Right lung (tissue), 5 donors: ENCODE measurements around the gene RASSF5. TPM values are rescaled to one million over a fixed set of nuclear protein-coding genes. Genes with fewer than 3 reads are reported as not detected.

Source experiments
- DNase-seq, 2 donors: peaks; one replicate each; pipeline ENCODE4 v3.0.0-alpha.2; 2013
- polyA plus RNA-seq, 5 donors: library from polyadenylated mRNA; unstranded; fragments of 120-200 nt; gene quantifications; one replicate each; pipeline versions ENCODE4 v1.2.1 to v1.2.3, GENCODE V29; 2013; ENCODE audit warnings: inconsistent platforms in 1 of 5, low replicate concordance in 1 of 5; ENCODE audit not compliant: insufficient read length in 5 of 5, insufficient read depth in 1 of 5

RASSF5 gene
- polyA plus RNA-seq, 5 donors = 6.2 to 12.3 (median 11.6) TPM

DNA sequence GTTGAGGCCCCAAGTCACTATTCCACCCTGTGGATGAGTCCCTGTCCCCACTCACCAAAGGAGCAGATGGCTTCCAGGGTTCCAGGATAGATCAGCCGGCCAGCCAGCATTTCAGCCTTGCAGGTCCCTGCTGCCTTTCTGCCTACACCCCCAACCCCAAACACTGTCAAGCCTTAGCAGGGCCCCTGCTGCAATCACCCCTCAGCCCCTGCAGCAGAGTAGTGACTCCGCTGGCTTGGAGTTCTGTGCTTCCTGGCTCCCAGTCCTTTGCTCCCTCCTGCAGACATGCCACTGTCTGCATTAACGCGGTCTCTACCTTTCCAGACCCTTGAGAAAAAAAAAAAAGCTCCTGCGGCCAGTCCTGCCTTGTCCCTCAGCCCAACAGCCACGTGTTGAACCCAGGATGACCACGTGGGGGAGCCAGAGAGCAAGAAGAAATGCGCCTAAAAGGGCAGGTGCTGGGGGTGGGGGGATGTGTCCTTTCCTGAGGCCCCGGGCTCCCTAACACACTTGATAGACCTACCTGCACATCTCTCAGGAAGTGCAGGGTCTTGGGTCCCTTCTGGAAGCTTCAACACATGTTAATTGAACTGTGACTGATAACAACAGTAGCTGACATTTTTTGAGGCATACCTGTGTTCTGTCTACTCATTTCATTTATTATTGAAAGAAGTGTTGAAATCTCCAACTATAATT, 37.4 kb downstream of the RASSF5 start:
- DNase-seq = peak; percentile 47 to 62

- no peak for DNase-seq
Observed at GRCh38 chr1:206545351-206545750, 38.0 kb downstream of the RASSF5 start.

GRCh38 chr1:206547104-206547503, 39.8 kb downstream of the RASSF5 start:
- DNase-seq = no peak

DNA sequence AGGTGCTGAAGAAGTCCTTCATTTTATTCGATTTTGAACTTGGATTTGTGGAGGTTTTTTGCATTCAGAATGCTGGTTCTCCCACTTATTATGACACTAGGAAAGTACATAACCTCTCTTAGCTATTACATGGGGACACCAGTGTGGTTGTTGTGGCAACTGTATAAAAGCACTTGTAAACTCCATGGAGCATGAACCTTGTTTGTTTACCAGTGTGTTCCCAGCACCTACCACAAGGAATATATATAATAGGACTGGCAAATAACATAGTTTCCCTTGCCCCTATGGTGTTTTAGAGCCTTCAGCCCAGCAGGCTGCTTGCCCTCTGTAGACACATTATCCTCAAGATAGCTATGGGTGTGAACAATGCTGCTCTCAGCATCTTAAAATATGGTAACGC, 43.1 kb downstream of the RASSF5 start:
- DNase-seq = no peak

DNA sequence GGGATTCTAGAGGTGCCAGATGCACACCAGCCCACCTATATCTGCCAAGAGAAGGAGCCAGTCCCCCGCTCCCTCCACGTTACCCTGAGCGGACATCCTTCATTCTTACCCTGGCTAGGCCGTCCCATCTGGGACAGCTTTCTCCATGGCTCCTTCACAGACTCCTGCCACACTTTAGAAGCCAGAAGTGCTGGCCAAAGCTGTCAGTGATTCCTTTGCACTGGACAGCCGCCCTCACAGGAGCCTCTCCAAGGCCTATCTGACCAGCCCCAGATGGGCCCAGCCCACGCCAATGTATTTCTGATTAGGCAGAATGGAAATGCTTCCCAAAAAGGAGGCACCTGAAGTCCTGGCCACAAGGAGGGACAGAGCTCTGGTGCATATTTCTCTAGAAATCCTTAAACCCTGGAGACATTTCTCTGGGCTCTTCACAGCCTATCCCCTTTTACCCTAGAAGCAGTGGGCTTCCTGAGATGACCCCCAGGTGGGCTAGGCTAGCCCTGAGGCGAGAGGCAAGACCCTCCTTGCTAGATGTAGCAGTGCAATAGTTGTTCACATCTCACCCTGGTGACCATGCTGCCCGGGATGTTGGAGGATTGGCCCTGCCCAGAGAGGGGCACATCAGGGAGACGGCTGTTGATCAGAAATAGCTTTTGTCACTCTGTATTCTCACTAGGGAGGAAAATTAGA, 44.1 kb downstream of the RASSF5 start:
- no peak for DNase-seq

DNA sequence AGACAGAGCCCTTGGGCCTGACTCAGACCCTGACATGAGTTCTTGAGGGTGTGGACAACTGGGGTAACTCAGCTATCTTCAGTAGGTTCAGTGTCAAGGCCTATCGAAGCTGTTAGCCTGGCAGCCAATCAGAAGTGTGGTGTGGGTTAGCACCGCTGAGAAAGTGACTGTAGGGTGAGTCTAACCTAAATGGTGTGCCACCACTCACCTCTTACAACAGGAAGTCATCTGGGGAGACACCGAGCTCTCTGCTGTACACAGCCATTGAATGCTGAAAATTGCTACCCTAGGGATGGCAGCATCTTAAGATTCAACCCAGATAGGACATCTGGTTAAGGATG, 44.6 kb downstream of the RASSF5 start:
- no peak for DNase-seq

DNA sequence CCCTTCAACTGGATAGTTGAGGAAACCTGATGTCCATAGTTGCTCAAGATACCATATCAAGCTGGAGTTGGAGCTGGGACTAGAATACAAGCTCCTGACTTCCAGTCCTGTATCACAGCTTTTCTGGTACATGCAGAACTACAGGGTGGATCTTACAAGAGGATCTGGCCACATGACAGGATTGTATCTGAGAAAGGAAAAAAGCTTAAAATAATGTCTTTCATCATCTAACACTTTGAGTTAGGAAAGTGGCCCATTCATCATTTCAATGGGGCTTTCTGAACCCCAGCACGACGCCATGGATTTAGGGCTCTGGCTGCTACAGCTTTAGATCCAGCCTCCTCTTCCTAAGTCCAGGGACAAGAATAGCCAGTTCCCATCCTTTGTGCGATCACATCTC, 46.9 kb downstream of the RASSF5 start:
- DNase-seq = no peak

DNA sequence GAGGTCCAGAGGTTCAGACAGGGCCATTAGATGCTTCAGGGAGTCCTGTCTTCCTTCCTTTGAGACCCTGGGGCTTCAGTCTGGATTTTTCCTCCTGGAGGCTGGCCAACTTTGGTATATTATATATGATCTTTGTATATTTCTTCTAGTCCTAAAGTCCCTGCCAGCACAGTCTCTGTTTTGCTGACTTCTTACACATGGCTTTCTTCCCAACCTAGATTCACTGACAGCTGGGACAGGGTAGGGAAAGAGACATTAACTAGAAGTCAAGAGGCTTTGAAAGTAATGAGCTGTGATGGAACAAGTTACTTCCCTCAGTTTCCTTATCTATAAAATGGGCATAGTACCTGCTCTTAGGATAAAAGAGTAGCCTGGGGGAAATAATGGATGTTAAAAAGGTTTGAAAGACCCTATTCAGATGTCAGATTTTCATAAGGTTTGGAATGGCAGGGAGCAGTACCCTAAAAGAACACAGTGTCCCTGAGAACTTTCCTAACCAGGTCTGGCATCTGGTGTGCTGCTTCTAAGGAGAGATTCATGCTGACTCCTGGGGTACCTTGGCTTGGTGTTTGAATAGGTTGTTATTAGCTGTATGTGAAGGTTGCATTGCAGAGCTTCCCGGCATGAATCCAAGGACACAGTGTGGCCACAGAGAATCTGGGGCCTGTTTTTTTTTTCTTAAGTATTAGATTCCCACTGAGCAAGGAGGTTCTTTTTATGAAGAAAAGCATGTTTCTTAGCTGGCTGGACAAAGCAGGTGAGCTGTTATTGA, 47.6 kb downstream of the RASSF5 start:
- DNase-seq = no peak

DNA sequence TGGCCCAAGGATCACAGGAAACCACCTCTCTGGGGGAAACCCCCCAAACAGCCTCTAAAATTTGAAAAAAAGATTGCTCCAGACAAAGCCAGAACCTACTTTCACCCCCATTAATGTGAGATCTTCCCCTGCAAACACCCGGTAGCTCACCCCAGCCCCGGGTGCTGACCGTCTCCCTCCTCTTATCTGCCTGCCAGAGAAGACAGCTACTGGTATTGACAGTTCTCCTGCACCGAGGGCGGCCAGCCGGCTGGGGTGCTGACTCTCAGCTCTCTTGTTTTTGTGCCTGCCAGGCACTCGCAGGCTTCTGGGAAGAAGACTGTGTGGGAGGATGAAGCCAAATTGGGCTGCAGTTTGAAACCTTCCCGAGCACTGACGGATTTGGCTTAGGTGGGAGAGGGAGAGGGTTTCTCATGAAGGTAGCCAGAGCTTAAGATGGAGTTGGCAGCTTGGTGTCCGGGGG, 48.2 kb downstream of the RASSF5 start:
- no peak for DNase-seq

DNA sequence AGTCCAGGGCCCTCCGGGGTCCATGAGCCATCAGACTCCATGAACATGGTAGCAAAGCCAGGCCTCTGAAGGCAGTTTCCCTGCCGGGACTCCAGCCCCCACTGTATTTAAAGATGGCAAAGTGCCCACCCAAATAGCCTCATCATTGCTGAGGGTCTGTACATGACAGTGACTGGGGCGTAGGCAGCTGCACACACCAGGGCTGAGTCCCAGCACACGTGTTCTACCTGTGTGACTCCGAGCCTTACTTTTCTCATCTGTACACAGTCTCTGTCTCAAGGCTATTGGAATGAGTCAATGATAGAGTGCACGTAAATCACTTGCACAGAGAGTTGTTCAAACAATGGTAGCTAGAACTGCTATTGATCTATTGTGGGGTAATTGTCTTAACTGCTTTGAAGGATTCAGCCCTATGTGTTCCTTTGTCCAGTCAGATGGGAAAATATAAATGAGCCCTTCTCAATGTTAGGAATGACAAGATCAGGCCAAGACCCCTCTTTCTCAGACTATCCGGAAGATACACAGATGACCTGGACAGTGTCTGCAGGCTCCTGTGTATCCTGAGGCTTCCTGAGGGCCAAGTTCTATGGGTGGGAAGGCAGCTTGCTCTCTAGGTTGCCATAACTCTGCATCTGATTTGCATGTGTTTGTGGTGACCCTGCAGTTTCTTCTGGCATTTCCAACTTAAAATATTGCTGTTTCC, 48.9 kb downstream of the RASSF5 start:
- DNase-seq = no peak

GRCh38 chr1:206556750-206557635, 49.7 kb downstream of the RASSF5 start:
- peak in 1 of 2 donors; percentile 35 for DNase-seq

DNA sequence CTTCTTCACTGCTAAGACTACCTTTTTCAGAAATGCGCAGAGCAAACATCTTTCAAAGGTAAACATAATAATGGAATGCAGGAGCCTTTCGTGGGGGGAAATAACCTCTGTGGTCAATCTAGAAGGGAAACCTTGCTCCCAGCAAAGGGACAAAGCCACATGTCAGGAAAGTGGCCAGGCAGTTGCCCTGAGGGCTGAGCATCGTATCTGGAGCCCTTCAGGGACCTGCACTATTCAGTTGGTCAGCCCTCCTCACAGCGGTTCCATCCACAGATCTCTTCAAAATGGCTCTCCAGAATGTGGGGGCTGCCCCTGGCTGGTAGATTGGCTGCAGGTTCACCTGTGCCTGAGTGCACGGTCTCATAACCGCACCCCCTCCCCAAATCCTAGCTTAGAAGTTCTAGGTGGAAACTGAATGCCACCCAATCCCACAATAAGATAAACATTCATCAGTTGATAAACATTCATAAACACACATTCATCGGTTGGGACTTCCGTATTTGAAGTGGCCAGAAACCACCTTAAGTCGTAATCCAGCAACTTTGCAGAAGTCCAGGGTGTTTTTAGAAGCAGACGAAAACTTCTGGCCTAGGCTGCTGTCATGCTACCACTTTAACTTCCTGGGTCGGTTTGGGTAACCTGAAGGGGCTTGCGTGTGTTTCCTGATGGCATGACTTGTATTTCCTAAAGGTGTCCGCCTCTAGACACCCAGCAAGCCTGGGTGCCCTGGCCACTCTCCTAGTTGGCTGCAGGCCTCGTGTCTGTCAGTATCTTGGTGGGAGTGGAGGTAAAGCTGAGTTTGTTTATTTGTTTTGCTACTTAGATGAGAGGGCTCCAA, 50.5 kb downstream of the RASSF5 start:
- no peak for DNase-seq

GRCh38 chr1:206558794-206559671, 51.7 kb downstream of the RASSF5 start:
- no peak for DNase-seq

- no peak for DNase-seq
Observed at GRCh38 chr1:206559672-206559995, 52.3 kb downstream of the RASSF5 start.

- peak in 1 of 2 donors; percentile 34 for DNase-seq
Observed at GRCh38 chr1:206560007-206560716, 52.8 kb downstream of the RASSF5 start.

GRCh38 chr1:206563367-206564207, 56.3 kb downstream of the RASSF5 start:
- no peak for DNase-seq

GRCh38 chr1:206565995-206566394, 58.7 kb downstream of the RASSF5 start:
- DNase-seq = no peak

GRCh38 chr1:206566999-206567398, 59.7 kb downstream of the RASSF5 start:
- no peak for DNase-seq
